AG04449 (cell line): ENCODE measurements around the gene COL15A1.

Experiments
- CTCF ChIA-PET: fragments of 350-600 bp; formaldehyde crosslinking; extraction: SDS; loops from one replicate; lab custom pipeline; 2021; ENCODE audit warnings: antibody characterized with exemption; lab: Yijun Ruan, JAX
- POLR2A ChIA-PET: fragments of 400-600, 350-600 bp; formaldehyde crosslinking; extraction: SDS; loops from one replicate; lab custom pipeline; 2020; ENCODE audit warnings: antibody characterized with exemption, inconsistent platforms; lab: Yijun Ruan, JAX
- DNase-seq: peaks from one replicate; pipeline ENCODE4 v3.0.0-alpha.2; 2010; ENCODE audit warnings: low read depth, low spot score
- H3K4me3 ChIP-seq: 2 replicates; pipeline ENCODE4 v1.5.1; 2011; ENCODE audit warnings: low read depth, mild to moderate bottlenecking, control low read depth, low read length
- CTCF ChIP-seq: IDR thresholded peaks from one replicate; pipeline ENCODE4 v1.5.1; 2011; ENCODE audit warnings: mild to moderate bottlenecking, moderate library complexity, low read length, control low read depth, inconsistent platforms; ENCODE audit not compliant: insufficient read depth; ENCODE audit errors: missing control alignments

The COL15A1 gene

GRCh38 chr9:98968601-98969337, 25.1 kb downstream of the COL15A1 start:
- no peak overlapping the region for H3K4me3 ChIP-seq
- CTCF ChIA-PET: interaction anchor here (1.0 to 11.1 kb wide), 3 partner anchors 9 to 121 kb away, joined by 3 to 192 read pairs (median 3); no protein-coding TSS in a partner anchor
- DNase-seq: no peak
- no peak for TF ChIP-seq CTCF
- POLR2A ChIA-PET: no interaction called here

- ChIA-PET CTCF (interaction anchor here (8.1 to 11.1 kb wide), 2 partner anchors 24 to 169 kb away, joined by 86 to 192 read pairs; no protein-coding TSS in a partner anchor), POLR2A (no interaction called here)
- DNase-seq: no peak
These were observed 26.9 kb downstream of the COL15A1 start for GRCh38 chr9:98970532-98971041.

GRCh38 chr9:98971168-98971914, 27.6 kb downstream of the COL15A1 start:
- H3K4me3 ChIP-seq: no peak overlapping the region
- DNase-seq: no peak
- POLR2A ChIA-PET: no interaction called here
- TF ChIP-seq CTCF: no peak
- CTCF ChIA-PET: interaction anchor here (0.8 to 11.1 kb wide), 5 partner anchors 8 to 168 kb away, joined by 3 to 192 read pairs (median 7); no protein-coding TSS in a partner anchor

More at GRCh38 chr9:98970532-98971041, 26.9 kb downstream of the COL15A1 start:
- H3K4me3 ChIP-seq: no peak overlapping the region
- TF ChIP-seq CTCF: no peak

- H3K4me3 ChIP-seq: no peak overlapping the region
- no peak for TF ChIP-seq CTCF
- POLR2A ChIA-PET: no interaction called here
- DNase-seq: no peak
- CTCF ChIA-PET: interaction anchor here (0.8 to 11.1 kb wide), 6 partner anchors 8 to 168 kb away, joined by 3 to 192 read pairs (median 20); no protein-coding TSS in a partner anchor
These were observed 28.2 kb downstream of the COL15A1 start for GRCh38 chr9:98971915-98972223.

- CTCF ChIA-PET: interaction anchor here (0.8 to 11.1 kb wide), 14 partner anchors 8 to 167 kb away, joined by 3 to 192 read pairs (median 4); no protein-coding TSS in a partner anchor
- TF ChIP-seq CTCF: no peak
- DNase-seq: no peak
- H3K4me3 ChIP-seq: no peak overlapping the region
- POLR2A ChIA-PET: no interaction called here
These were observed 29.0 kb downstream of the COL15A1 start for GRCh38 chr9:98972716-98973115.
